Trophoblast cell (in vitro differentiated cells and primary cell): ENCODE results near the gene HHIPL2.

Experiments
- DNase-seq, 2 donors: peaks; one replicate each; pipeline ENCODE4 v3.0.0-alpha.2; 2016
- H2AFZ ChIP-seq: 2 replicates; pipeline ENCODE4 v1.6.1; 2013; ENCODE audit warnings: low read length, moderate library complexity, mild to moderate bottlenecking; ENCODE audit not compliant: insufficient read depth, poor library complexity
- H2AK5ac ChIP-seq: 2 replicates; pipeline ENCODE4 v1.6.1; 2013; ENCODE audit warnings: mild to moderate bottlenecking, low read length
- H2BK120ac ChIP-seq: 2 replicates; pipeline ENCODE4 v1.6.1; 2013; ENCODE audit warnings: low read length, mild to moderate bottlenecking, moderate library complexity; ENCODE audit not compliant: insufficient read depth, poor library complexity
- H2BK12ac ChIP-seq: 2 replicates; pipeline ENCODE4 v1.6.1; 2013; ENCODE audit warnings: mild to moderate bottlenecking, low read length, moderate library complexity
- H2BK5ac ChIP-seq: 2 replicates; pipeline ENCODE4 v1.6.1; 2013; ENCODE audit warnings: low read length, low read depth, moderate library complexity, mild to moderate bottlenecking; ENCODE audit not compliant: poor library complexity
- H3K14ac ChIP-seq: 2 replicates; pipeline ENCODE4 v1.6.1; 2013; ENCODE audit warnings: mild to moderate bottlenecking, low read length
- H3K18ac ChIP-seq: 2 replicates; pipeline ENCODE4 v1.6.1; 2013; ENCODE audit warnings: mild to moderate bottlenecking, low read length
- H3K23ac ChIP-seq: 2 replicates; pipeline ENCODE4 v1.6.1; 2013; ENCODE audit warnings: low read length
- H3K27ac ChIP-seq: 2 replicates; pipeline ENCODE4 v1.5.1; 2013; ENCODE audit warnings: low read depth, mild to moderate bottlenecking, inconsistent platforms, low read length, moderate library complexity
- H3K27me3 ChIP-seq: 2 replicates; pipeline ENCODE4 v1.6.1; 2013; ENCODE audit warnings: inconsistent platforms, mild to moderate bottlenecking, low read length, moderate library complexity; ENCODE audit not compliant: insufficient read depth
- H3K36me3 ChIP-seq, 2 experiments: 1 replicate in 1 of 2; 2 replicates in 1 of 2; pipeline ENCODE4 v1.6.1; 2013; ENCODE audit warnings: low read length in 2 of 2, mild to moderate bottlenecking in 2 of 2, moderate library complexity in 1 of 2; ENCODE audit not compliant: insufficient read depth in 2 of 2, control insufficient read depth in 1 of 2
- H3K4ac ChIP-seq: 2 replicates; pipeline ENCODE4 v1.6.1; 2013; ENCODE audit warnings: low read depth, mild to moderate bottlenecking, low read length, moderate library complexity
- H3K4me1 ChIP-seq, 2 experiments: 1 replicate in 1 of 2; 2 replicates in 1 of 2; pipeline ENCODE4 v1.6.1; 2013; ENCODE audit warnings: low read length in 2 of 2, mild to moderate bottlenecking in 2 of 2, moderate library complexity in 1 of 2; ENCODE audit not compliant: insufficient read depth in 2 of 2, control insufficient read depth in 1 of 2
- H3K4me2 ChIP-seq: 2 replicates; pipeline ENCODE4 v1.6.1; 2013; ENCODE audit warnings: inconsistent platforms, mild to moderate bottlenecking, low read length, moderate library complexity
- H3K4me3 ChIP-seq: 2 replicates; pipeline ENCODE4 v1.5.1; 2013; ENCODE audit warnings: mild to moderate bottlenecking, low read depth, low read length, inconsistent platforms
- H3K79me1 ChIP-seq: one replicate; pipeline ENCODE4 v1.6.1; 2013; ENCODE audit warnings: low read length
- H3K79me2 ChIP-seq: 2 replicates; pipeline ENCODE4 v1.6.1; 2013; ENCODE audit warnings: low read length, mild to moderate bottlenecking; ENCODE audit not compliant: control insufficient read depth, insufficient read depth, poor library complexity
- H3K9ac ChIP-seq: 2 replicates; pipeline ENCODE4 v1.6.1; 2013; ENCODE audit warnings: mild to moderate bottlenecking, low read length
- H3K9me3 ChIP-seq: 2 replicates; pipeline ENCODE4 v1.6.1; 2013; ENCODE audit warnings: low read depth, mild to moderate bottlenecking, control low read depth, inconsistent platforms, low read length; ENCODE audit not compliant: insufficient read depth
- H4K12ac ChIP-seq: 2 replicates; pipeline ENCODE4 v1.6.1; 2013; ENCODE audit warnings: low read depth, mild to moderate bottlenecking, low read length, moderate library complexity
- H4K8ac ChIP-seq: 2 replicates; pipeline ENCODE4 v1.6.1; 2013; ENCODE audit warnings: low read depth, mild to moderate bottlenecking, low read length, moderate library complexity
- H4K91ac ChIP-seq: one replicate; pipeline ENCODE4 v1.6.1; 2013; ENCODE audit warnings: low read depth, mild to moderate bottlenecking, low read length, moderate library complexity
- WGBS: extraction: QIAGEN DNeasy Blood & Tissue Kit; methylation state at CpG from one replicate; pipeline ENCODE4 v1.1.7; 2013; ENCODE audit warnings: missing lambda C conversion rate; ENCODE audit not compliant: insufficient read length, insufficient coverage; ENCODE audit errors: extremely low coverage; 5-methylcytosine and 5-hydroxymethylcytosine counted together

Gene HHIPL2

DNA sequence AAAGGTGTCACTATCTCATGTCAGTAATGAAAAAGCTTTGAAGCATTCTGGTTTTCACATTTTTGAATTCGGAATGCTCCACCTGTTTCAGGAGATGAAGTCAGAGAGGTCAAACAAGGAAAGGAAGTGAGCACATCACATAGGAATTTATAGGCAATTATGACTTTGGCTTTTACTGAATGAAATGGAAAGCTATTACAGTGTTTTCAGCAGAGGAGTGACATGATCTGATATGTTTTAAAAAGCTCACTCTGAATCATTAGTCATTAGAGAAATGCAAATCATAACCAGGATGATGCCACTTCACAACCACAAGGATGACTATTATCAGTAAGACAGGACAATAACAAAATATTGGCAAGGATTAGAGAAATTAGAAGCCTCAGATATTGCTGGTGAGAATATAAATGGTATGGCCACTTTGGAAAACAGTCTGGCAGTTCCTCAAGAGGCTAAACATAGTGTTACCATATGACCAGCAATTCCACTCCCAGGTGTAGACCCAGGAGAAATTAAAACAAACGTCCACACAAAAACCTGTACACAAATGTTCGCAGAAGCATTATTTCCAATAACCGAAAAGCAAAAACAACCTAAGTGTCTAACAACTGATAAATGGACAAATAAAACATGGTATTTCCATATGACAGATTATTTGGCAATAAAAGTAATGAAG is 34.3 kb upstream of the HHIPL2 start:
- H3K27me3 ChIP-seq: no peaks in the 10 kb centered on the region
- H3K4me1 ChIP-seq: no peaks in the 10 kb centered on the region
- H2AFZ ChIP-seq: no peak overlapping the region
- no peak overlapping the region for H3K23ac ChIP-seq
- peak; percentile 30 to 83 for DNase-seq
- peaks cover 8 to 13% of the 10 kb centered on the region in 2 experiments for H3K36me3 ChIP-seq
- no peak overlapping the region for H3K4me3 ChIP-seq
- no peak overlapping the region for H4K12ac ChIP-seq
- H3K9ac ChIP-seq: no peak overlapping the region
- WGBS: no CpG with 5 or more reads among the region's 4 CpGs
- H3K79me2 ChIP-seq: no peaks in the 10 kb centered on the region
- no peak overlapping the region for H4K8ac ChIP-seq
- H2BK5ac ChIP-seq: no peak overlapping the region
- H3K27ac ChIP-seq: no peak overlapping the region
- H3K4ac ChIP-seq: no peak overlapping the region
- no peak overlapping the region for H2BK12ac ChIP-seq
- no peak overlapping the region for H3K18ac ChIP-seq
- H4K91ac ChIP-seq: no peak overlapping the region
- no peak overlapping the region for H3K4me2 ChIP-seq
- H3K14ac ChIP-seq: no peak overlapping the region
- H2AK5ac ChIP-seq: no peak overlapping the region
- H3K9me3 ChIP-seq: no peaks in the 10 kb centered on the region
- H3K79me1 ChIP-seq: no peaks in the 10 kb centered on the region
- no peak overlapping the region for H2BK120ac ChIP-seq

DNA sequence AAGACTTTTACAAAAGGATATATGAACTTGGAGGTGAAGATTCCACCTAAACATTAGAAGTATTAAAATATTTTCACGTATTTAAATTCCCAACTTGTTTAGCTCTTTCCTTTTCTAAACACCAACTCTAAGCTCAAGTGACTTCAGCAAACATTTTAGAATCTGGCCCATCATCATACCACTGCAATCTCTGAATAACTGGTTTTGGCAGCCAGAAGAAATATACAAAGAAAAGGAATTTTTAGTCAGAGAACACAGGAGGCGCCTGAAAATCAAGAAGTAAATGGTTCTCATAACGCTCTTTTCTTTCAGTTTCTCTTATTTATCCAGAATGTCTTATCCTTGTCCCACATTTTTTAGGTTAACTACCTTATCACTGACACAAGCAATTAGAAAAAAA is 31.4 kb upstream of the HHIPL2 start:
- H3K23ac ChIP-seq: no peak overlapping the region
- H2AK5ac ChIP-seq: no peak overlapping the region
- no peaks in the 10 kb centered on the region for H3K4me1 ChIP-seq
- H2AFZ ChIP-seq: no peak overlapping the region
- no peak overlapping the region for H2BK120ac ChIP-seq
- H4K91ac ChIP-seq: no peak overlapping the region
- no peaks in the 10 kb centered on the region for H3K9me3 ChIP-seq
- H3K18ac ChIP-seq: no peak overlapping the region
- no peaks in the 10 kb centered on the region for H3K27me3 ChIP-seq
- peaks cover 10 to 11% of the 10 kb centered on the region in 2 experiments for H3K36me3 ChIP-seq
- H4K8ac ChIP-seq: no peak overlapping the region
- no peak overlapping the region for H3K4me3 ChIP-seq
- H2BK12ac ChIP-seq: no peak overlapping the region
- H3K14ac ChIP-seq: no peak overlapping the region
- no peaks in the 10 kb centered on the region for H3K79me2 ChIP-seq
- WGBS: no CpG with 5 or more reads among the region's 3 CpGs
- DNase-seq: peak in 1 of 2 donors; percentile 54
- no peak overlapping the region for H3K27ac ChIP-seq
- no peak overlapping the region for H3K4ac ChIP-seq
- H2BK5ac ChIP-seq: no peak overlapping the region
- H4K12ac ChIP-seq: no peak overlapping the region
- no peaks in the 10 kb centered on the region for H3K79me1 ChIP-seq
- no peak overlapping the region for H3K9ac ChIP-seq
- H3K4me2 ChIP-seq: no peak overlapping the region

DNA sequence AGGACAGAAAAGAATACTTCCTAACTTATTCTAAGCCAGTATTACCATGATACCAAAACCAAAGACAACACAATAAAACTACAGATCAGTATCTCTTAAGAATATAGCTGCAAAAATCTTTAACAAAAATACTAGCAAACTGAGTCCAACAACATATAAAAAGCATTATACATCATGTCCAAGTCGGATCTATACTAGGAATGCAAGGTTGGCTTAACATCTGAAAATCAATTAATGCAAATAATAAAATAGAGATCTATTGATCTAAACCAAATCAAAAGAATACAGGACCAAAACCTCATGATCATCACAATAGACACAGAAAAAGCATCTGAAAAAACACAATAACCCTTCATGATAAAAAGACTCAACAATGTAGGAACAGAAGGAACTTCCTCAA is 22.9 kb upstream of the HHIPL2 start:
- Histone ChIP-seq H3K23ac (no peak overlapping the region), H2BK120ac (no peak overlapping the region), H3K4me3 (no peak overlapping the region), H3K79me1 (no peaks in the 10 kb centered on the region), H3K4me2 (no peak overlapping the region), H2BK5ac (no peak overlapping the region), H3K9me3 (no peaks in the 10 kb centered on the region), H3K4me1 (no peaks in the 10 kb centered on the region), H3K36me3 (peaks cover 8 to 16% of the 10 kb centered on the region in 2 experiments), H4K91ac (no peak overlapping the region), H2AFZ (no peak overlapping the region), H3K9ac (no peak overlapping the region), H4K12ac (no peak overlapping the region), H3K4ac (no peak overlapping the region), H3K18ac (no peak overlapping the region), H3K79me2 (no peaks in the 10 kb centered on the region), H3K27me3 (no peaks in the 10 kb centered on the region), H3K14ac (no peak overlapping the region), H2AK5ac (no peak overlapping the region), H3K27ac (no peak overlapping the region), H4K8ac (no peak overlapping the region), H2BK12ac (no peak overlapping the region)
- WGBS: no CpG with 5 or more reads among the region's 1 CpG
- no peak for DNase-seq

DNA sequence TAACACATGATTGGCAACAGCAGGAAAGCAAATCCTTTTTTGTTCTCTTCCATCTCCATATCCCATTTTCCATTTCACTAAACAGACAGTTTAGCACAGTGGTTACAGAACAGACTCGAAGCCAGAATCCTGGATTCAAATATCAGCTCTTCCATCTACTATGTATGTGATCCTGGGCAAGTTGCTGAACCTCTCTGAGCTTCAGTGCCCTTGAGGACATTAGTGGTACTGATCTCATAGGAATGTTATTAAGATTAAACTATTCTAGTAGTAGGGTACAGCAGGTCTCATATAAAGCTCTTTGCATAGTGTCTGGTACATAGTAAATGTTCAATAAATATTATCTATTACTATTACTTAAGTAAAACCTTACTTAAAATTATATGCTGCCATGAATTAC is 13.8 kb upstream of the HHIPL2 start:
- Histone ChIP-seq H3K27me3 (no peaks in the 10 kb centered on the region), H3K9ac (no peak overlapping the region), H2AFZ (no peak overlapping the region), H4K12ac (no peak overlapping the region), H3K14ac (no peak overlapping the region), H3K4me1 (no peaks in the 10 kb centered on the region), H3K4me2 (no peak overlapping the region), H4K91ac (no peak overlapping the region), H2BK120ac (no peak overlapping the region), H3K23ac (no peak overlapping the region), H3K9me3 (no peaks in the 10 kb centered on the region), H3K18ac (no peak overlapping the region), H4K8ac (no peak overlapping the region), H3K79me2 (no peaks in the 10 kb centered on the region), H3K27ac (no peak overlapping the region), H2BK5ac (no peak overlapping the region), H3K4ac (no peak overlapping the region), H2AK5ac (no peak overlapping the region), H2BK12ac (no peak overlapping the region), H3K4me3 (no peak overlapping the region), H3K79me1 (no peaks in the 10 kb centered on the region), H3K36me3 (peaks cover 6 to 9% of the 10 kb centered on the region in 2 experiments)
- peak in 1 of 2 donors; percentile 2 for DNase-seq
- WGBS: no CpG with 5 or more reads among the region's 1 CpG
